NCI-H1417 (cell line): ENCODE data around the gene MTMR3.
"Not testable (repeated sequence)": the region's sequence is repeated elsewhere in the genome, so short reads cannot be mapped to it uniquely, and the experiment has no call there.

Experiments used
- DNase-seq, 3 experiments: peaks; one replicate each; lab custom pipeline; 2025; lab: John Stamatoyannopoulos, UW

The MTMR3 gene

DNA sequence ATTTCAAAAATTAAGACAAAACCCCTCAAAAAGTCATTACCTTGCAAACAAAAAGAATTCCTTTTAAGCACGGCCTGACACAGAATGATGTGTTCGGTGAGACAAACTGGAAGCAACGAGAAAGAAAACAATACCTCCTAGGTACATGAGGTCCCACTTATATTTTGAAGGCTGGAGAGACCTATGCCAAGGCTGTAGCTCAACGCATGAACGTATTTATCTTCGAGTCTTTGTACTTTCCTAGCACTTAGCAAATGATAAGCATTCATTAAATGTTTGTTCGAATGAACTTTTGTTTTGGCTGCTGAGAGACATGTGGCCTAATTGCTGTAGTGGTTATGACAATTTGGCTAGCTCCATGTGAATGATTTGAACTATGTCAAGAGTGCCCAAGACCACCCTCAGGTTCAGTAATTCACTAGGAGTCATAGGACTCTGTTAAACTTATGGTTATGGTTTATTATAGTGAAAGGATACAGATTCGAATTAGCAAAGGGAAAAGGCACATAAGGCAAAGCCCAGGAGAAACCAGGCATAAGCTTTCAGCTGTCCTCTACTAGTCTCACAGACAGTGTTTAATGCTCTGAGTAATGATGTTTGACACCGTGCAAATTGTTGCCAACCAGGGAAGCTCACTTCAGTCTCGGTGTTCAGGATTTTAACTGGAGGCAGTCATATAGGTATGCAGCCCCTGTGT lies 171.2 kb downstream of the MTMR3 start:
- DNase-seq = no peak

DNA sequence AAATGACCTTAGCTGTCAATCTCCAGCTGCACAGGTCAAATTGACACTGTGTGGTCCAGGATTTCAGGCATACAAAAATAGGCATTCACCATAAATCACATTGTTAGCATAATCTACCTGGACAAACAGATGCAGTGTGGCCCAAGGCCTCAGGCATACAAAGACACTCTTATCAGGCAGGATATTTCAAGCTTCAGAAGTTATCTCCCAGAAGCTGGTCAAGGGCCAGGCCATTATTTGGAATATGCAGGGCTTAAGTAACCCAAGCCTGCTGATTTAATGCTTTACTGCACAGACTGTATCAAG lies 171.7 kb downstream of the MTMR3 start:
- DNase-seq = no peak

DNA sequence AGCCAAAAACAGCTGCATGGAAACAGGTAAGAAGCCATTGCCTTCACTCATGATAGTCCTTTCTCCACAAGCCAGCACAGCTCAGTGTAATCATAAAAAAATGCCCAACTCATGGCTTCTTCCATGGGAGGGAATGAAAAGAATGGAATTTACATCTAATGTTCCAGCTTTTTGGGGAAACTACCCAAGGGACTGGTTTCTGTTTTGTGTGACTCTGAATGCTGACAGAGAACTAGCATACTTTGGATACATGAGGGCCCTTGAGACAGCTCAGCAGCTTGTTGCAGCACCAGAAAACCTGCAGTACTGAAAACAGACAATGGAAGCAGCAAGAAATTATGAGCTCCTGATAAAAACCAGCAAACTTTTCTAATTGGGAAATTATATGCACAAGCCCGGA lies 173.0 kb downstream of the MTMR3 start:
- no peak for DNase-seq

GRCh38 chr22:30057375-30057774 lies 174.4 kb downstream of the MTMR3 start:
- DNase-seq = no peak

DNA sequence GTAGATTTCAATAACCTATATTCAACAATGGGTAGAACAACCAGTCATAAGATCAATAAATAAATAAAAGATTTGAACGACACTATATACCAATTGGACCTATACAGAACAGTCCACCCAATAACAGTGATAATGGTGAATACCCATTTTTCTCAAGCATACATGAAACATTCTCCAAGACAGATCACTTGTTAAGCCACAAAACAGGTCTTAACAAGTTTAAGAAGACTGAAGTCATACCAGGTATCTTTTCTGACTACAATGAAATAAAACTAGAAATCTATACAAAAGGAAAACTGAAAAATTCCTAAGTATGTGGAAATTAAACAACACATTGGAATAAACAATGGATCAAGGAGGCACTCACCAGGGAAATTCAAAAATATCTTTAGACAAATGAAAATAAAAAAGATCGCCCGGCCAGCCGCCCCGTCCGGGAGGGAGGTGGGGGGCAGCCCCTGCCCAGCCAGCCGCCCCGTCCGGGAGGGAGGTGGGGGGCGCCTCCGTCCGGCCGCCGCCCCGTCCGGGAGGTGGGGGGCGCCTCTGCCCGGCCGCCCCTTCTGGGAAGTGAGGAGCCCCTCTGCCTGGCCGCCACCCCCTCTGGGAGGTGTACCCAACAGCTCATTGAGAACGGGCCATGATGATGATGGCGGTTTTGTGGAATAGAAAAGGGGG lies 176.5 kb downstream of the MTMR3 start:
- not testable (repeated sequence) for DNase-seq

- not testable (repeated sequence) for DNase-seq
Observed at GRCh38 chr22:30061094-30061493, 178.1 kb downstream of the MTMR3 start.

- no peak for DNase-seq
Observed at GRCh38 chr22:30062259-30062658, 179.3 kb downstream of the MTMR3 start.

DNA sequence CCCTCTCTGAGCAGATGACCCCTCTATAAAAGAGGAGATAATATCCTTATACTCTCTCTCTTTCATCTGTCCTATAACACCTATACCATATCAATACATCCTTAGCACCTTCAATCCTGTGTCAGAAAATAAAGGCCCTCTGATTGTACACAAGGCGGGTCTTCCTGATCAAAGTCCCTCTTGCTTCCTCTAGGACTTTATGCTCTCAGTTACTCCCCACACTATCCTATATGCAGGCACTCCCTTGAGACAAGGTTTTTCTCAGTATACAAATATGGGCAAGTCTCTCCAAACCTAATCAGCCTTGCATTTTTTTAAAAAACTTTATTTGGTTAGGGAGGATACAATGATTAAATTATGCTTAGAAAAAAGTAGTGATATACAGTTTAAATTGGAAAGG lies 180.0 kb downstream of the MTMR3 start:
- DNase-seq = no peak

DNA sequence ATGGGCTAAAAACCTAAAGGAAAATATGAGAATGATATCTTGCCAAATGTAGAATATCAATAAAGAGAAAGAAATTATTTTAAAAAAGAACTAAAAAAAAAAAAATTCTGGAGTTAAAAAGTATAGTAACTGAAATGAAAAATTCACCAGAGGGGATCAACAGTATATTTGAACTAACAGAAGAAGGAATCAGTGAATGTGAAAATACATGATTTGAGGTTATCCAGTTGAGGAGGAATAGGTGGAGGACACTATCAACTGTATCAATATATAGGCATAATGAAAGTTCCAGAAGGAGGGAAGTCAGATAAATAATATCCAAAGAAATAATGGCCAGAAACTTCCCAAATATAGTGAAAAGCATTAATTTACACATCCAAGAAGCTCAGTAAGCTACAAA lies 181.2 kb downstream of the MTMR3 start:
- DNase-seq = no peak

GRCh38 chr22:30073743-30074142 lies 190.8 kb downstream of the MTMR3 start:
- DNase-seq = no peak

DNA sequence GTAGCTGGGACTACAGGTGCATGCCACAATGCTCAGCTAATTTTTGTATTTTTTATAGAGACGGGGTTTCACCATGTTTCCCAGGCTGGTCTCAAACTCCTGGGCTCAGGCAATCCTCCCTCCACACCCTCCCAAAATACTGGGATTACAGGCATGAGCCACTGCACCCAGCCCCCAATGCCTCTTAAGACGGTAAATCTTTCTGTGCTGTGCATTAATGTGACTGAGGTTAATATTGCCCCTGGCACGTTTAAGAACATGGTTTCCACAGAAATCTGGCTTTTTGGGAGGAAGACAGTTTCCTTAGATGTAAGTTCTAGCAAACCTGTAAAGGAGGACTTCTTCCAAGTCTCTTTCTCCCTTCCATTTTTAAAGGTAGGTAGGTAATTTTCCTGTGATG lies 191.2 kb downstream of the MTMR3 start:
- no peak for DNase-seq

- no peak for DNase-seq
Observed at GRCh38 chr22:30074994-30075393, 192.0 kb downstream of the MTMR3 start.

GRCh38 chr22:30077279-30077880 lies 194.4 kb downstream of the MTMR3 start:
- peak in 1 of 3 experiments; percentile 3 for DNase-seq

DNA sequence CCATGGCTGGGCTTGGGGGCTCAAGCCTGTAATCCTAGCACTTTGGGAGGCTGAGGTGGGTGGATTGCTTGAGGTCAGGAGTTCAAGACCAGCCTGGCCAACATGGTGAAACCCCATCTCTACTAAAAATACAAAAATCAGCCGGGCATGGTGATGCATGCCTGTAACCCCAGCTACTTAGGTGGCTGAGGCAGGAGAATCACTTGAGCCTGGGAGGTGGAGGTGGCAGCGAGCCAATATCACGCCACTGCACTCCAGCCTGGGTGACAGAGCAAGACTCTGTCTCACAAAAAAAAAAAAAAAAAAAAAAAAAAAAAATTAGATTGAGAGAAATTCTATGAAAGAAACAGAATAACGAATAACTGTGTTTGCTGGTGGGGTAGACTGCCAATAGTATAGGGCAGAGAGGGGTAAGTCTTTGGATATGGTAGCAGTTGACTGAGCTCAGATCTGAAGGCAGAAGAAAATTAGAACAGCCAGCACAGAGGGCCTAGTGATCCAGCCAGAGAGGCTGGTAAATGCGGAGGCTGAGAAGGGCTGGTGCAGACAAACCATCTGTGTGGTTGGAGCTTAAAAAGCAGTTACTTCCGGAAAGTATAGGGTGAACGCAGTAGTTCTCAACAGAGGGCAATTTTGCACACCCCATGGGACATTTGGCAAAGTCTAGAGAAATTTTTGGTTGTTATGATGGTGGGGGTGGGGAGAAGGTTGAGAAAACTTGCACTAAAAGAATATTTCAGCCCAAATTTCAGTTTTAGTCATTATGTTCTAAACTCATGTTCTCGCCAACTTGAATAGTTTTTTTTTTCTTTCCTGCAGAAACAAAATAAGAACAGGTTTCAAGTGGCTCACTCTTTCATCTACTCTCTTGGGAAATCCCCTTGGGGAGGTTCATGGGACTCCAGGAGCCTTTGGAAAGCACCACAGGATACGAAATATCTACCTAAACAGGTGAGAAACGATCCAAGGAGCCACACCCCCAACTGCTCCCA lies 195.6 kb downstream of the MTMR3 start:
- DNase-seq = no peak

DNA sequence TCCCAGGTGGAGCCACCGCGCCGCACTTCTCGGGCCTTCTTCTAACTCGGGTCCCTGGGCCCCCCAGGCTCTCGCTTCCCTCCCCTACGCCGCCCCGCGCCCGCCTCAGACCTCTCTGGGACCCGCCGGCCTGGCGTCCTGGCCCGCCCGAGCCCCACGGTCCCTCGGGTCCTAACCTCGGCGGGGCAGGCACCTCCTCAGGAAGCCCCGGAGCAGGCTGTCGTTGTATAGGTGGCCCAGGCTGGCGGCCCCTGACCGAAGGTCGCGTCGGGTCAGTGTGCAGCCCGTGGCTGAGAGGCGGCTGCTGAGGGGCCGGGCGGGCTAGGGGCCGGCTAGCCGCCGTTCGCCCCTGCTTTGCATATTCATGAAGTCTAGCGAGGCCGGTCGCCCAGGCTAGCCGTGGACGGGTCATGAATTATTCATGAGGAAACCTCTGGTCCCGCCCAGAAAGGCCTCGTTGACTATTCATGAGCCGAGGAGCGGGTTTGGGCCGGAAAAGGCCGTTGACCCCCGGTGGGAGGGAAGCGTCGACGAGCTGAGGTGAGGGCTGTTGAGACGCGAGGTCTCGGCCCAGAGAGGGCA lies 197.1 kb downstream of the MTMR3 start, which contains the start of gene HORMAD2:
Gene HORMAD2, plus strand, starts transcription at position 513 of the 582 bp plus-strand sequence. CDS start 13,489 bp downstream, outside the sequence.
- DNase-seq = no peak
